GM04504 (cell line): ENCODE data around the gene NOL6.
"Not testable (repeated sequence)": the region's sequence is repeated elsewhere in the genome, so short reads cannot be mapped to it uniquely, and the experiment has no call there.

Source experiments
- DNase-seq: peaks from one replicate; pipeline ENCODE4 v3.0.0-alpha.2; 2012; ENCODE audit warnings: low read depth

Gene NOL6

DNA sequence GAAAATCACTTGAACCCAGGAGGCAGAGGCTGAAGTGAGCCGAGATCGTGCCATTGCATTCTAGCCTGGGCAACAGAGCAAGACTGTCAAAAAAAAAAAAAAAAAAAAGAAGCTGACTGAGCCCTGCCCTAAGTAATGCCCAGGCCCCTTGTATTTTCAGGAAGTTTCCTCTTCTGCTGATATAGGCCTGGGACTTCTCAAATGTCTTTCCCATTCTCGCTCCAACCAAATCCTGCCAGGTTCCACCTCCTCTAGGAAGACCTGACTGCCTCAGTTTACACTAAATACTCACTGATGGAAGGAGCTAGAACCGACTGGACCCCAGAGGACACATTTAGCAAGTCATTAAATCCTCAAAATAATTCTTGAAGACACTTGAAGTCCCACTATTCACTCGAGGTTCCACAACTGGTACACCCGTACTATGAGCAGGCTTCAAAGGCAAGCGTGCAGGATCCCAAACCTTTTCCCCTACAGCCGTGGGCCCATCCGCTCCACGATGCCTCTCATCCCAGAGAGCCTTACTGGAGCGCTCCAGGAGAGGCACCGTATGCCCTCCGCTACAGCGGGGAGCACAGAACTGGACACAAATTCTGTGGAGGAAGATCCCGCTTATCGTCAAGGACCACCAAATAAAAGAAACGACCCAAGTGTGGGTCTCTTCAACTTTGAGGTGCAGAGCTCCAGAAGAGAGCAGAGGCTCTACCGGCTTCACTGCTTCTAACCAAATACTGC lies 676 bp downstream of the NOL6 start:
- no peak for DNase-seq

- DNase-seq, result no peak
These were observed 1.4 kb downstream of the NOL6 start for GRCh38 chr9:33472171-33472880.

GRCh38 chr9:33471361-33471760 lies 2.4 kb downstream of the NOL6 start:
- DNase-seq, result no peak

DNA sequence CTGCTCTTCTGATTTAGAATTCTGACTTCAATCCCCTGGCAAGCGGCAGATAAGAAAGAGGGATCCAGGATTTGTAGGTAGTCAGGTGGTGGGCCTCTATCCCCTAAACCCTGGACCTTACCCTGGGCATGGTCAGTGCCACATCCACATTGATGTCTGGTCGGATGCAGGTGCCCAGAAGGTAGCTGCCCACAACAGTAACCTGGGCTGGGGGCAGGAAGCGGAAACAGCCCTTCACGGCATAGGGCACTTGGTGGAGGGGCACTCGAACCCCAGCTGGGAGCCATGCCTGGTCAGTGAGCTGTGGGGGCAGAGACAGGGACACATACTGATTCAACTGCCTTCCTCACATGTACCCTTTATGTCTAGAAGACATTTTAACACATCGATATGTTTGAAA lies 3.8 kb downstream of the NOL6 start:
- no peak for DNase-seq

GRCh38 chr9:33468797-33469621 lies 4.7 kb downstream of the NOL6 start:
- no peak for DNase-seq

- DNase-seq, result no peak
These were observed 5.5 kb downstream of the NOL6 start for GRCh38 chr9:33468215-33468730.

DNA sequence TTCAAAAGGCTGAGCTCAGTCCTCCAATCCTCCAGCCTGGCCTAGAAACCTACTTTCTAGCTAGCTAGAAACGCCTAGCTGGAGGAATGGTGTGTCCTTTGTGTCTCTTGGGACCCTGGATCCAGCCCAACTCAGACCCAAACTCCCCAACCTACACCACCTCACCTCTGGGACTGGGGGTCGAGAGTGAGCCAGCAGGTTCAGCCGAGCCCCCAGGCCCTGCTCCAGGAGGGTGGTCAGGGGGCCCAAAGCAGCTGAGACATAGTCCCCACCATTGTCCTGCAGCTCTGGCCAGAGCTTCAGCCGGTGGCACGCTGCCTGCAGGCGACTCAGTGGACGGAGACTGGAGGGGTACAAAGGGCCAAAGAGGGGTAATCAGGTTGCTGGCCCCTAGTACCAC lies 6.2 kb downstream of the NOL6 start:
- DNase-seq, result no peak

DNA sequence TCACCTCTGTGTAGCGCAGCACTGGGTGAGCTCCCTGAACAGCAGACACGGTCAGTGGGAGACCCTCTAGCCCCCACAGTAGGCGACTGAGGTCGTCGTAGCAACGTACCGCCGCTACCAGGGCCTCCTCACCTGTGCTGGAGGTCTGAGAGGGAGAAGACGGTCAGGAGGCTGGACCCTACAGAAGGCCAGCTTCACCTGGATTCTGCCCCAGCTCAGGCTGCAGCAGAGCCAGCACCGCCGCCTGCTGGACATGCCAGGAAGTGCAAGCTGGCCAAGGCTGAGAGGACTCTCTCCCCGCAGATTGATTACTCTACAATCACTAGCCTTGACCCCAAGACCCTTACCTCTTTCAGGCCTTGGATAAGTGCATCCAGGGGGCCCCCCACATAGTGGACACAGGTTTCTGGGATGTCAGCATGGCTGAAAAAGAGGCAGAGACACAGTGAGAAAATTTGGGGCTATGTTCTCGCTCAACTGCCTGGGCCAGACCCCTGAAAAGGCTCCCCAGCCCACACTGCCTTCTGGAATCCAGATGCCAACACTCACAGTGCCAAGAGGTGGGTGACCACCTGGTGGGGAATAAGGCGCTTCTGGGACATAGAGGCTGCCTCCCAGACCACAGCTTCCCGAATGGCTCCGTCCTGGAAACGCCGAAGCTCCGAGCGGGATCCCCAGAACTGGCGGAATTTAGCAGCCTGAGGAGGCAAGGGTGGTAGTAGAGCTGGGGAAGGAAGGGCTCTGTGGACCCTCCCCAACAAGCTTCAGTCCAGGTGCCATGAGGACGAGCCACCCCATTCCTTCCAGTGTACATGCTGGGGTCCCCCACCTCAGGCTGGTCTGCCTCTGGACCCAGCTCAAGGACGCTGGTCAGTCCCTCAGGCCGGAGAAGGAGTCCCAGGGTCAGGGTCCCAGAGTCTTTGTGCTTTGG lies 6.9 kb downstream of the NOL6 start:
- no peak for DNase-seq

DNA sequence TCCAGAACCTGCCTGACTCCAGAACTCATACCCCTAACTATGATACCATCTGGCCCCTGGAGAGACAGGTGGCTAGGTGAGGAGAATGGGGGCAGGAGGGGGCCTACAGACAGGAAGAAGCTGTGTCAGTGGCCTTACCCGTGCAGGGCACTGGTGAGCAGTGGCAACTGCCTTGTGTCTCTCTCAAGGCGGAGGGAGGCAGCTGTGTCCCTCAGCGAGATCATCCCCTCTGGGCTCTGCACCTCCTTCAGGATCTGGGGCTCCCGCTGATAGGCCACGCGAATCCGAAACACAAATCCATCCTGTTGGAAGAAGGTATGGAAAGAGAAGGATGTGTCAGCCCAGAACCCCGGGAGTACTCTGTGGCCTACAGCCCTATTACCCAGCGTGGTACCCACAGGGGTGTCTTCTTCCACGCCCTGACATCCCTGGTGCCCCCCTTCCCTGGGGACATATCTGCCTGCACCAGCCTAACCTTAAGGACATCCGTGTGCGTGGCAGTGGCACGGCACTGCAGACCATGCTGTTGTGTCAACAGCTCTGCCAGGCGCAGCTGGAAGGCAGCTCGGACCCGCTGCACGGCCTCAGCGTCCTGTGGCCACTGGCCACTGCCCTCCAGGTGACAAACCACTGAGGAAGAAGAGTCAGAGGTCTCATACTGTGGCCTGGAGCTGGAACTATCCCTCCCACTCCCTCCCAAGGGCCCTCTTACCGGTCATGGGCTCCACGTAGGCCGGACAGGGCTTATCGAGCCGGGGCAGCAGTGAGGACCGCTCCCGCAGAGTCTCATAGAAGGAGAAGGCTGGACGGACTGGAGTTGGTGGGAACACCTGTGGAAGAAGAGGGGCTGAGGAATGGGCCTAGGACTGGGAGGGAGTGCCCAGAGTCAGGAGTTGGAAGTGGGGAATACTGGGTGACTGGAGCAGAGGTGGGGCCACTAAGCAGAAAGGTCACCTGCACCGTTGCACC lies 7.8 kb downstream of the NOL6 start:
- DNase-seq, result no peak

DNA sequence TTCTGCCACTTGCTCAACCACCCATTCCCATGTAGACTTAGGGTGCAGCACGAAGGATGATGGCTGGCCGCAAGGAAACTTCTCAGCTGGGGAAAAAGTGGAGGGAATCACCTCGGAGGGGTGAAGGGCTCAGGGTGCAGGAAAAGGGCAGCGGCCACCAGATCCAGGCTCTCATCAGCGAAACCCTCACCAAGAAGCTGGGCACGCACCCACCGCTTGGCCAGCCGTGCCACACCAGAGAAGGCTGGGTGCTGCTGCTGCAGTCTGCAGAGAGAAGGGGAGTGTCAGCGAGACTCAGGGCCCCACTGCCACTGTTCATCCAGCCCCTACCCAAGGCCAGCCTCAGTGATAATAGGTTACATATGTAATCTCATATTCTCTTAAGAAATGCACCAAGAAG lies 8.6 kb downstream of the NOL6 start:
- DNase-seq, result no peak

DNA sequence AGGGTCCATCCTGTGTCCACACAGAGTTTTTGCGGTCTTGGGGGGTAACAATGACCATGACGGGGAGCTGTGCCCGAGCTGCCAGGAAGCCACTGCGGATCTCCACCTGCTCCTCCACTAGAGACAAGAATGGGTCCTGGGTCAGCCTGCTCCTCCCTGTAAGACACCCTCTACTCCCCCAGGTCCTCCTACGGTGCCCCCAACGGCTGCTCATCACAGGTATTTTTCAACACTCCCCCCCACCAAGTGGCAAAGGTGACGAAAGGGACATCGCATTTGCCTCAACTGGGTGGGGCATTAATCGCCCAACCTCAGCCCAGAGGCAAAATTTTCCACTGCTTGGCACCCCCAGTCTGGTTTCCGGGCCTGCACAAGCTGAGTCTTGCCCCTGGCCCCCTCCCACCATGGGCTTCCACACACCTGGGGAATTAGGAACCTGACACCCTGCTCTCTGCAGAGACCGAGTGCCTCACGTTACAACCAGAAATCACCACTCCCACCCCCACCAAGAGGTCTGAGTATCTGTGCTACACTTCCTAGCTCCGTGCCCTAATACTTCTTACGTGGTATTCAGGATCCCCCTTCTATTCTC lies 9.6 kb downstream of the NOL6 start:
- no peak for DNase-seq

DNA sequence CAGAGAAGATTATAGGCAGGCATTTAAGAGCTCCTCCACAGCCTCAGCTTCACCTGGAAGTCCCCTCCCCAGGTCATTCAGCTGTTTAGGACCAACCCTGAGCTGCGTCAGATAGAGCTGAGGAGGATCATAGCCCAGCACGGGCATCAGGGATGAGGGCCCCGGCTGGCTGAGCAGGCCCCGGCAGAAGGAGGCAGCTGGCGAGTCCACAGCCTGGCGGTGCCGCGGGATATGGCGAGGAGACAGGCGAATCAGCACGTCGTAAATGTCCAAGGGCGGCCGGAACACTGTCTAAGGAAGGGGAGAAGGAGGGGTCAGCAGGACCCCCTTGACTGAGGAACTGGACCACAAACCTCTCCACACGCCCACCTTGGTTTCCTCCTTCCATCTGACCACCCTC lies 10.6 kb downstream of the NOL6 start:
- no peak for DNase-seq

GRCh38 chr9:33461492-33461891 lies 12.2 kb downstream of the NOL6 start:
- no peak for DNase-seq

- no peak for DNase-seq
These were observed 12.9 kb downstream of the NOL6 start for GRCh38 chr9:33460854-33461253.

- no peak for DNase-seq
These were observed 14.6 kb downstream of the NOL6 start for GRCh38 chr9:33459115-33459514.

- DNase-seq, result no peak
These were observed 15.3 kb downstream of the NOL6 start for GRCh38 chr9:33458444-33458843.

- no peak for DNase-seq
These were observed 17.8 kb downstream of the NOL6 start for GRCh38 chr9:33455945-33456344.

GRCh38 chr9:33455456-33455855 lies 18.3 kb downstream of the NOL6 start:
- not testable (repeated sequence) for DNase-seq

- not testable (repeated sequence) for DNase-seq
These were observed 19.1 kb downstream of the NOL6 start for GRCh38 chr9:33454661-33455026.
